GM23338 (cell line): Measurements from ENCODE around the gene SUPV3L1. TPM values are rescaled to one million over a fixed set of nuclear protein-coding genes. Genes with fewer than 3 reads are reported as not detected.

Experiments
- ATAC-seq: fragments of 200-7000 bp; cut with Tn5 transposase; 3 replicates; pipeline ENCODE4 v1.9.1; 2020
- DNase-seq: peaks from one replicate; pipeline ENCODE4 v3.0.0-alpha.2; 2015; ENCODE audit warnings: low spot score
- H2AFZ ChIP-seq: fragments of 200-600 bp; sonication (generic); 2 replicates; pipeline ENCODE4 v1.8.0; 2016; ENCODE audit warnings: antibody characterized with exemption, mild to moderate bottlenecking, moderate library complexity
- H3F3A ChIP-seq: fragments of 200-600 bp; sonication (generic); replicated peaks from 2 replicates; pipeline ENCODE4 v1.8.0; 2017; ENCODE audit warnings: antibody characterized with exemption, mixed run types, low read depth
- H3K27ac ChIP-seq: fragments of 200-600 bp; sonication (generic); 2 replicates; pipeline ENCODE4 v1.6.1; 2016; ENCODE audit warnings: low read depth
- H3K27me3 ChIP-seq: fragments of 200-600 bp; sonication (generic); 2 replicates; pipeline ENCODE4 v1.8.0; 2016; ENCODE audit warnings: mild to moderate bottlenecking, mixed run types, moderate library complexity; ENCODE audit not compliant: insufficient read depth
- H3K36me3 ChIP-seq: fragments of 200-600 bp; sonication (generic); 2 replicates; pipeline ENCODE4 v1.8.0; 2016; ENCODE audit warnings: mild to moderate bottlenecking; ENCODE audit not compliant: insufficient read depth
- H3K4me1 ChIP-seq: fragments of 200-600 bp; sonication (generic); 2 replicates; pipeline ENCODE4 v1.8.0; 2016; ENCODE audit warnings: mild to moderate bottlenecking, moderate library complexity; ENCODE audit not compliant: insufficient read depth
- H3K4me2 ChIP-seq: fragments of 200-600 bp; sonication (generic); 2 replicates; pipeline ENCODE4 v1.7.1; 2017; ENCODE audit warnings: mixed run types
- H3K4me3 ChIP-seq: fragments of 200-600 bp; sonication (generic); 2 replicates; pipeline ENCODE4 v1.6.1; 2016; ENCODE audit warnings: mixed run types
- H3K79me2 ChIP-seq: fragments of 200-600 bp; sonication (generic); replicated peaks from 2 replicates; pipeline ENCODE4 v1.8.0; 2017; ENCODE audit warnings: mild to moderate bottlenecking; ENCODE audit not compliant: insufficient read depth
- H3K9me2 ChIP-seq: fragments of 200-600 bp; sonication (generic); 2 replicates; pipeline ENCODE4 v1.8.0; 2017; ENCODE audit not compliant: insufficient read depth
- H4K20me1 ChIP-seq: fragments of 200-600 bp; sonication (generic); replicated peaks from 2 replicates; pipeline ENCODE4 v1.8.0; 2017; ENCODE audit warnings: mild to moderate bottlenecking; ENCODE audit not compliant: insufficient read depth
- H3K27ac Mint-ChIP-seq: 2 replicates; pipeline ENCODE4 v1.8.0; 2020; ENCODE audit warnings: inconsistent platforms, mild to moderate bottlenecking, moderate library complexity, mixed read lengths
- H3K27me3 Mint-ChIP-seq: 3 replicates; pipeline ENCODE4 v1.8.0; 2022; ENCODE audit warnings: low read depth, mild to moderate bottlenecking, moderate library complexity, mixed read lengths, inconsistent platforms; ENCODE audit not compliant: insufficient read depth, poor library complexity
- H3K36me3 Mint-ChIP-seq: 3 replicates; pipeline ENCODE4 v1.8.0; 2021; ENCODE audit warnings: low read depth, mild to moderate bottlenecking, inconsistent platforms, moderate library complexity, mixed read lengths
- H3K4me1 Mint-ChIP-seq: 3 replicates; pipeline ENCODE4 v1.8.0; 2020; ENCODE audit warnings: mild to moderate bottlenecking, inconsistent platforms, mixed read lengths
- H3K4me3 Mint-ChIP-seq: 3 replicates; pipeline ENCODE4 v1.8.0; 2021; ENCODE audit warnings: moderate library complexity, mild to moderate bottlenecking, inconsistent platforms, mixed read lengths
- H3K9me3 Mint-ChIP-seq: 3 replicates; pipeline ENCODE4 v1.8.0; 2020; ENCODE audit warnings: moderate library complexity, mild to moderate bottlenecking, inconsistent platforms, mixed read lengths
- CREB1 ChIP-seq: fragments of 250-450 bp; sonication (Bioruptor Pico); IDR thresholded peaks from 2 replicates; pipeline ENCODE4 v1.5.0; 2020; ENCODE audit warnings: low read depth, mild to moderate bottlenecking, moderate library complexity
- EZH2 ChIP-seq: fragments of 200-600 bp; sonication (generic); IDR thresholded peaks from one replicate; pipeline ENCODE4 v1.8.0; 2017; ENCODE audit warnings: antibody characterized with exemption, mild to moderate bottlenecking, low read depth; ENCODE audit not compliant: unreplicated experiment
- JUNB ChIP-seq: IDR thresholded peaks from one replicate; pipeline ENCODE4 v1.6.1; 2016; ENCODE audit warnings: antibody characterized with exemption; ENCODE audit not compliant: unreplicated experiment
- NANOG ChIP-seq: IDR thresholded peaks from 2 replicates; pipeline ENCODE4 v1.6.1; 2016; ENCODE audit warnings: antibody characterized with exemption, borderline replicate concordance
- STAT1 ChIP-seq: IDR thresholded peaks from one replicate; pipeline ENCODE4 v1.6.1; 2016; ENCODE audit warnings: antibody characterized with exemption; ENCODE audit not compliant: unreplicated experiment
- ZNF114 ChIP-seq: fragments of 250-450 bp; sonication (Bioruptor Pico); IDR thresholded peaks from 2 replicates; pipeline ENCODE4 v1.5.0; 2020; ENCODE audit warnings: mild to moderate bottlenecking, moderate library complexity
- ZNF331 ChIP-seq: fragments of 250-450 bp; sonication (Bioruptor Pico); IDR thresholded peaks from 2 replicates; pipeline ENCODE4 v1.5.0; 2020; ENCODE audit warnings: low read depth, mild to moderate bottlenecking, moderate library complexity
- polyA plus RNA-seq: library from polyadenylated mRNA; unstranded; fragments of >200 nt; fragmentation: Nextera tagmentation; extraction: Ambion mirVana; gene quantifications from 2 replicates; pipeline ENCODE4 v1.2.1, GENCODE V29; 2016
- total RNA-seq: library from RNA; depleted of rRNA; stranded (reverse); fragments of >200 nt; shearing (Covaris generic); gene quantifications from 2 replicates; pipeline ENCODE4 v1.2.3, GENCODE V29; 2014
- TF ChIP-seq, protein P1 (sequence below): IDR thresholded peaks from one replicate; pipeline ENCODE4 v1.6.1; 2018; ENCODE audit warnings: antibody characterized with exemption; ENCODE audit not compliant: unreplicated experiment
- TF ChIP-seq, protein P2 (sequence below): IDR thresholded peaks from 2 replicates; pipeline ENCODE4 v1.6.1; 2016; ENCODE audit warnings: antibody characterized with exemption
- TF ChIP-seq, protein P3 (sequence below): fragments of 250-450 bp; sonication (Bioruptor Pico); IDR thresholded peaks from 2 replicates; pipeline ENCODE4 v1.5.0; 2020; ENCODE audit warnings: mild to moderate bottlenecking, moderate library complexity

SUPV3L1 gene
- total and polyA plus RNA-seq, 2 experiments from 2014 or later: 29.9 to 45.2 TPM

DNA sequence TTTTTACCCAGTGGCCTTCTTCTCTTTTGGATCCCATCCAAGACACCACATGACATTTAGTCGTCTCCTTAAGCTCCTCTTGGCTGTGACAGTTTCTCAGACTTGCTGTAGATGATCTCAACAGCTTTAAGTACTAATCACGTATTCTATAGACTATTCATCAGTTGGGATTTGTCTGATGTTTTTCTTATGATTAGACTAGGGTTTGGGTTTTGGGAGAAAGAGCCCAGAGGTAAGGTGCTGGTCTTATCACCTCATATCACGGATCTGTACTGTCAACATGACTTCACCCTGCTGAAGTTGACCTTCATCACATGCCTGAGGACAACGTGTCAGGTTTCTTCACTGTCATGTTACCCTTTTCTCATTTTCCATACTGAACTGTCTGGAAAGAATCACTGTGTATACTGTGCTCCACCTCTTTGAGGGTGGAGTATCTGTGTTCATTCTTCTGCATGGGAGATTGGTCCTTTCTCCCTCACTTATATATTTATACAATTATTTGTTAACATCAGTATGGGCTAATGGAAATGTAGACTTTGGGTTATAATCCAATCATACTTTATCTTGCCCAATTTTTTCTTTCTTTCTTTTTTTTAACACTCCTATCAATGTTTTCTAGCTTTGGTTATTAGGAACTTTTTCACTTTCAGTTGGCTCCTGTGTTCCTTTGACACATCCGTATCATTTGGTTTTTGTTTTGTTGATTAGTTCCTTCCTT, 33.7 kb downstream of the SUPV3L1 start (continued):
- TF ChIP-seq, protein P1, sequence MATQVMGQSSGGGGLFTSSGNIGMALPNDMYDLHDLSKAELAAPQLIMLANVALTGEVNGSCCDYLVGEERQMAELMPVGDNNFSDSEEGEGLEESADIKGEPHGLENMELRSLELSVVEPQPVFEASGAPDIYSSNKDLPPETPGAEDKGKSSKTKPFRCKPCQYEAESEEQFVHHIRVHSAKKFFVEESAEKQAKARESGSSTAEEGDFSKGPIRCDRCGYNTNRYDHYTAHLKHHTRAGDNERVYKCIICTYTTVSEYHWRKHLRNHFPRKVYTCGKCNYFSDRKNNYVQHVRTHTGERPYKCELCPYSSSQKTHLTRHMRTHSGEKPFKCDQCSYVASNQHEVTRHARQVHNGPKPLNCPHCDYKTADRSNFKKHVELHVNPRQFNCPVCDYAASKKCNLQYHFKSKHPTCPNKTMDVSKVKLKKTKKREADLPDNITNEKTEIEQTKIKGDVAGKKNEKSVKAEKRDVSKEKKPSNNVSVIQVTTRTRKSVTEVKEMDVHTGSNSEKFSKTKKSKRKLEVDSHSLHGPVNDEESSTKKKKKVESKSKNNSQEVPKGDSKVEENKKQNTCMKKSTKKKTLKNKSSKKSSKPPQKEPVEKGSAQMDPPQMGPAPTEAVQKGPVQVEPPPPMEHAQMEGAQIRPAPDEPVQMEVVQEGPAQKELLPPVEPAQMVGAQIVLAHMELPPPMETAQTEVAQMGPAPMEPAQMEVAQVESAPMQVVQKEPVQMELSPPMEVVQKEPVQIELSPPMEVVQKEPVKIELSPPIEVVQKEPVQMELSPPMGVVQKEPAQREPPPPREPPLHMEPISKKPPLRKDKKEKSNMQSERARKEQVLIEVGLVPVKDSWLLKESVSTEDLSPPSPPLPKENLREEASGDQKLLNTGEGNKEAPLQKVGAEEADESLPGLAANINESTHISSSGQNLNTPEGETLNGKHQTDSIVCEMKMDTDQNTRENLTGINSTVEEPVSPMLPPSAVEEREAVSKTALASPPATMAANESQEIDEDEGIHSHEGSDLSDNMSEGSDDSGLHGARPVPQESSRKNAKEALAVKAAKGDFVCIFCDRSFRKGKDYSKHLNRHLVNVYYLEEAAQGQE: no peak
- TF ChIP-seq ZNF331 (CRISPR knock-in tag): no peak
- TF ChIP-seq, protein P2, sequence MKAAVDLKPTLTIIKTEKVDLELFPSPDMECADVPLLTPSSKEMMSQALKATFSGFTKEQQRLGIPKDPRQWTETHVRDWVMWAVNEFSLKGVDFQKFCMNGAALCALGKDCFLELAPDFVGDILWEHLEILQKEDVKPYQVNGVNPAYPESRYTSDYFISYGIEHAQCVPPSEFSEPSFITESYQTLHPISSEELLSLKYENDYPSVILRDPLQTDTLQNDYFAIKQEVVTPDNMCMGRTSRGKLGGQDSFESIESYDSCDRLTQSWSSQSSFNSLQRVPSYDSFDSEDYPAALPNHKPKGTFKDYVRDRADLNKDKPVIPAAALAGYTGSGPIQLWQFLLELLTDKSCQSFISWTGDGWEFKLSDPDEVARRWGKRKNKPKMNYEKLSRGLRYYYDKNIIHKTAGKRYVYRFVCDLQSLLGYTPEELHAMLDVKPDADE: no peak

DNA sequence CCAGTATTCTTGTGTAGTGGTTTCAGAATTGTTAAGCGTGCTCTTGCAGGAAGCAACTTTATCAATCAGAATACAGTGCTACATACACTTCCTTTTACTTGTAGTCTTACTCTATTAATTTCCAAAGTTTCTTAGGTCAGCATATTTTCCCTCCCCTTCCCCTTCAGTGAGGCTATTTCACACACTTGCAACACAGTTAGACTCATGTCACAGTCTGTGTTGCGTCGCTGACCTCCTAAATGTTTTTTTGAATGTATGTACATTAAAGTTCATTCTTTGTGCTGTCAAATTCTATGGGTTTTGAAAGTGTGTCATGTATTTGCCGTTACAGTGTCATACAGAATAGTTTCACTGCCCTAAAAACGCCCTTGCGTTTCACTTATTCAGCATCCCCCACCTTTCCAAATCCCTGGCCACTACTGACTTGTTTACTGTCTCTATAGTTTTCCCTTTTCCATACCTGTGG, 34.7 kb downstream of the SUPV3L1 start:
- H3K36me3 Mint-ChIP-seq: no peaks in the 10 kb centered on the region
- H3K9me3 Mint-ChIP-seq: no peaks in the 10 kb centered on the region
- H3K4me3 Mint-ChIP-seq: no peak overlapping the region
- H3K4me3 ChIP-seq: no peak overlapping the region
- ATAC-seq (no peak), DNase-seq (no peak)
- H3K4me1 Mint-ChIP-seq: peaks cover 2% of the 10 kb centered on the region; the same call in 1 of the 3 replicates
- H2AFZ ChIP-seq: no peak overlapping the region
- H3K27me3 Mint-ChIP-seq: no peaks in the 10 kb centered on the region
- H3K4me2 ChIP-seq: no peak overlapping the region
- H3K4me1 ChIP-seq: no peaks in the 10 kb centered on the region
- H3K79me2 ChIP-seq: no peaks in the 10 kb centered on the region
- no peak overlapping the region for H3K27ac Mint-ChIP-seq
- no peaks in the 10 kb centered on the region for H3K27me3 ChIP-seq
- no peak overlapping the region for H3K27ac ChIP-seq
- H3K36me3 ChIP-seq: no peaks in the 10 kb centered on the region
- H3F3A ChIP-seq: 0 out of 2 replicates have a peak, but pooled peaks cover under 1% of the 10 kb centered on the region
- H4K20me1 ChIP-seq: no peaks in the 10 kb centered on the region
- H3K9me2 ChIP-seq: no peaks in the 10 kb centered on the region
- TF ChIP-seq EZH2: no peak
- TF ChIP-seq JUNB: no peak
- TF ChIP-seq, protein P2: no peak
- TF ChIP-seq ZNF114 (CRISPR knock-in tag): no peak
- no peak for TF ChIP-seq CREB1 (CRISPR knock-in tag)
- TF ChIP-seq, protein P3, sequence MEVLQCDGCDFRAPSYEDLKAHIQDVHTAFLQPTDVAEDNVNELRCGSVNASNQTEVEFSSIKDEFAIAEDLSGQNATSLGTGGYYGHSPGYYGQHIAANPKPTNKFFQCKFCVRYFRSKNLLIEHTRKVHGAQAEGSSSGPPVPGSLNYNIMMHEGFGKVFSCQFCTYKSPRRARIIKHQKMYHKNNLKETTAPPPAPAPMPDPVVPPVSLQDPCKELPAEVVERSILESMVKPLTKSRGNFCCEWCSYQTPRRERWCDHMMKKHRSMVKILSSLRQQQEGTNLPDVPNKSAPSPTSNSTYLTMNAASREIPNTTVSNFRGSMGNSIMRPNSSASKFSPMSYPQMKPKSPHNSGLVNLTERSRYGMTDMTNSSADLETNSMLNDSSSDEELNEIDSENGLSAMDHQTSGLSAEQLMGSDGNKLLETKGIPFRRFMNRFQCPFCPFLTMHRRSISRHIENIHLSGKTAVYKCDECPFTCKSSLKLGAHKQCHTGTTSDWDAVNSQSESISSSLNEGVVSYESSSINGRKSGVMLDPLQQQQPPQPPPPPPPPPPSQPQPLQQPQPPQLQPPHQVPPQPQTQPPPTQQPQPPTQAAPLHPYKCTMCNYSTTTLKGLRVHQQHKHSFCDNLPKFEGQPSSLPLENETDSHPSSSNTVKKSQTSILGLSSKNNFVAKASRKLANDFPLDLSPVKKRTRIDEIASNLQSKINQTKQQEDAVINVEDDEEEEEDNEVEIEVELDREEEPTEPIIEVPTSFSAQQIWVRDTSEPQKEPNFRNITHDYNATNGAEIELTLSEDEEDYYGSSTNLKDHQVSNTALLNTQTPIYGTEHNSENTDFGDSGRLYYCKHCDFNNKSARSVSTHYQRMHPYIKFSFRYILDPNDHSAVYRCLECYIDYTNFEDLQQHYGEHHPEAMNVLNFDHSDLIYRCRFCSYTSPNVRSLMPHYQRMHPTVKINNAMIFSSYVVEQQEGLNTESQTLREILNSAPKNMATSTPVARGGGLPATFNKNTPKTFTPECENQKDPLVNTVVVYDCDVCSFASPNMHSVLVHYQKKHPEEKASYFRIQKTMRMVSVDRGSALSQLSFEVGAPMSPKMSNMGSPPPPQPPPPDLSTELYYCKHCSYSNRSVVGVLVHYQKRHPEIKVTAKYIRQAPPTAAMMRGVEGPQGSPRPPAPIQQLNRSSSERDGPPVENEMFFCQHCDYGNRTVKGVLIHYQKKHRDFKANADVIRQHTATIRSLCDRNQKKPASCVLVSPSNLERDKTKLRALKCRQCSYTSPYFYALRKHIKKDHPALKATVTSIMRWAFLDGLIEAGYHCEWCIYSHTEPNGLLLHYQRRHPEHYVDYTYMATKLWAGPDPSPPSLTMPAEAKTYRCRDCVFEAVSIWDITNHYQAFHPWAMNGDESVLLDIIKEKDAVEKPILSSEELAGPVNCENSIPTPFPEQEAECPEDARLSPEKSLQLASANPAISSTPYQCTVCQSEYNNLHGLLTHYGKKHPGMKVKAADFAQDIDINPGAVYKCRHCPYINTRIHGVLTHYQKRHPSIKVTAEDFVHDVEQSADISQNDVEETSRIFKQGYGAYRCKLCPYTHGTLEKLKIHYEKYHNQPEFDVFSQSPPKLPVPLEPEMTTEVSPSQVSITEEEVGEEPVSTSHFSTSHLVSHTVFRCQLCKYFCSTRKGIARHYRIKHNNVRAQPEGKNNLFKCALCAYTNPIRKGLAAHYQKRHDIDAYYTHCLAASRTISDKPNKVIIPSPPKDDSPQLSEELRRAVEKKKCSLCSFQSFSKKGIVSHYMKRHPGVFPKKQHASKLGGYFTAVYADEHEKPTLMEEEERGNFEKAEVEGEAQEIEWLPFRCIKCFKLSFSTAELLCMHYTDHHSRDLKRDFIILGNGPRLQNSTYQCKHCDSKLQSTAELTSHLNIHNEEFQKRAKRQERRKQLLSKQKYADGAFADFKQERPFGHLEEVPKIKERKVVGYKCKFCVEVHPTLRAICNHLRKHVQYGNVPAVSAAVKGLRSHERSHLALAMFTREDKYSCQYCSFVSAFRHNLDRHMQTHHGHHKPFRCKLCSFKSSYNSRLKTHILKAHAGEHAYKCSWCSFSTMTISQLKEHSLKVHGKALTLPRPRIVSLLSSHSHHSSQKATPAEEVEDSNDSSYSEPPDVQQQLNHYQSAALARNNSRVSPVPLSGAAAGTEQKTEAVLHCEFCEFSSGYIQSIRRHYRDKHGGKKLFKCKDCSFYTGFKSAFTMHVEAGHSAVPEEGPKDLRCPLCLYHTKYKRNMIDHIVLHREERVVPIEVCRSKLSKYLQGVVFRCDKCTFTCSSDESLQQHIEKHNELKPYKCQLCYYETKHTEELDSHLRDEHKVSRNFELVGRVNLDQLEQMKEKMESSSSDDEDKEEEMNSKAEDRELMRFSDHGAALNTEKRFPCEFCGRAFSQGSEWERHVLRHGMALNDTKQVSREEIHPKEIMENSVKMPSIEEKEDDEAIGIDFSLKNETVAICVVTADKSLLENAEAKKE (CRISPR knock-in tag): no peak
- TF ChIP-seq STAT1: no peak
- TF ChIP-seq NANOG: no peak
